WTC11 (cell line): ENCODE data around the gene OCEL1. TPM values are rescaled to one million over a fixed set of nuclear protein-coding genes. Genes with fewer than 3 reads are reported as not detected.

Experiments used
- ATAC-seq: fragments of 200-7000 bp; cut with Tn5 transposase; 2 replicates; pipeline ENCODE4 v1.10.0; 2021; ENCODE audit warnings: mild to moderate bottlenecking, moderate library complexity
- CTCF ChIA-PET: fragments of 300-600 bp; sonication (Branson Sonifier 250); formaldehyde crosslinking; loops from one replicate; lab custom pipeline; 2021; ENCODE audit warnings: antibody characterized with exemption; lab: Charles Lee
- POLR2A ChIA-PET: fragments of 350-600 bp; sonication (Branson Sonifier 250); formaldehyde crosslinking; loops from one replicate; lab custom pipeline; 2021; ENCODE audit warnings: antibody characterized with exemption; lab: Charles Lee
- DNase-seq: peaks from one replicate; pipeline ENCODE4 v3.0.0; 2021; ENCODE audit warnings: low spot score
- H3K27ac Mint-ChIP-seq: 2 replicates; pipeline ENCODE4 v1.8.0; 2021; ENCODE audit warnings: mixed read lengths
- H3K27me3 Mint-ChIP-seq: 2 replicates; pipeline ENCODE4 v1.8.0; 2021; ENCODE audit warnings: low read depth, mild to moderate bottlenecking, moderate library complexity, mixed read lengths
- H3K36me3 Mint-ChIP-seq: 2 replicates; pipeline ENCODE4 v1.8.0; 2021; ENCODE audit warnings: mixed read lengths
- H3K4me1 Mint-ChIP-seq: 2 replicates; pipeline ENCODE4 v1.8.0; 2022; ENCODE audit warnings: mixed read lengths
- H3K4me3 Mint-ChIP-seq: 2 replicates; pipeline ENCODE4 v1.8.0; 2021; ENCODE audit warnings: mild to moderate bottlenecking, moderate library complexity, mixed read lengths
- H3K9me3 Mint-ChIP-seq: 2 replicates; pipeline ENCODE4 v1.8.0; 2021; ENCODE audit warnings: mixed read lengths
- ATF2 ChIP-seq: sonication (generic); formaldehyde crosslinking; IDR thresholded peaks from 2 replicates; pipeline ENCODE4 v1.8.1; 2022; ENCODE audit warnings: low read depth, missing genetic modification reagents, borderline replicate concordance
- ESRRA ChIP-seq: sonication (generic); formaldehyde crosslinking; IDR thresholded peaks from 2 replicates; pipeline ENCODE4 v1.8.1; 2022; ENCODE audit warnings: mild to moderate bottlenecking, missing genetic modification reagents, borderline replicate concordance
- FOXJ3 ChIP-seq: sonication (generic); formaldehyde crosslinking; IDR thresholded peaks from 2 replicates; pipeline ENCODE4 v1.9.0; 2021; ENCODE audit warnings: missing genetic modification reagents, mild to moderate bottlenecking, borderline replicate concordance
- FOXP1 ChIP-seq: sonication (generic); formaldehyde crosslinking; IDR thresholded peaks from 2 replicates; pipeline ENCODE4 v1.8.0; 2022; ENCODE audit warnings: missing genetic modification reagents, mild to moderate bottlenecking, moderate library complexity, borderline replicate concordance
- FOXP4 ChIP-seq: sonication (generic); formaldehyde crosslinking; IDR thresholded peaks from 2 replicates; pipeline ENCODE4 v1.8.0; 2022; ENCODE audit warnings: mild to moderate bottlenecking, missing genetic modification reagents
- GTF2I ChIP-seq: fragments of 250-450 bp; sonication (Bioruptor Pico); conservative IDR thresholded peaks from 2 replicates; pipeline ENCODE4 v1.4.0; 2021; ENCODE audit warnings: mild to moderate bottlenecking
- HMGXB4 ChIP-seq: sonication (generic); formaldehyde crosslinking; IDR thresholded peaks from 2 replicates; pipeline ENCODE4 v1.8.1; 2023; ENCODE audit warnings: mild to moderate bottlenecking, moderate library complexity, missing genetic modification reagents
- IRF1 ChIP-seq: sonication (generic); formaldehyde crosslinking; IDR thresholded peaks from 2 replicates; pipeline ENCODE4 v1.8.0; 2023; ENCODE audit warnings: missing genetic modification reagents
- NR3C1 ChIP-seq: sonication (generic); formaldehyde crosslinking; conservative IDR thresholded peaks from 2 replicates; pipeline ENCODE4 v1.8.1; 2023; ENCODE audit warnings: low read depth, mild to moderate bottlenecking, missing genetic modification reagents
- SP1 ChIP-seq: sonication (generic); formaldehyde crosslinking; conservative IDR thresholded peaks from 2 replicates; pipeline ENCODE4 v1.8.1; 2022; ENCODE audit warnings: missing genetic modification reagents
- TCF7 ChIP-seq: sonication (generic); formaldehyde crosslinking; IDR thresholded peaks from 2 replicates; pipeline ENCODE4 v1.8.0; 2022; ENCODE audit warnings: mild to moderate bottlenecking, low read depth, missing genetic modification reagents, moderate library complexity
- TEAD1 ChIP-seq: sonication (generic); formaldehyde crosslinking; IDR thresholded peaks from 2 replicates; pipeline ENCODE4 v1.8.0; 2022; ENCODE audit warnings: mild to moderate bottlenecking, missing genetic modification reagents
- ZMAT4 ChIP-seq: fragments of 250-450 bp; sonication (Bioruptor Pico); IDR thresholded peaks from 2 replicates; pipeline ENCODE4 v1.9.0; 2021; ENCODE audit warnings: mild to moderate bottlenecking
- ZNF138 ChIP-seq: sonication (generic); formaldehyde crosslinking; conservative IDR thresholded peaks from 2 replicates; pipeline ENCODE4 v1.8.1; 2022; ENCODE audit warnings: mild to moderate bottlenecking, moderate library complexity, missing genetic modification reagents
- ZNF425 ChIP-seq: fragments of 250-450 bp; sonication (Bioruptor Pico); conservative IDR thresholded peaks from 2 replicates; pipeline ENCODE4 v1.9.0; 2021; ENCODE audit warnings: mild to moderate bottlenecking
- total RNA-seq: library from RNA; stranded (reverse); gene quantifications from 3 replicates; pipeline ENCODE4 v1.2.3, GENCODE V29; 2021

OCEL1 gene
- total RNA-seq, 1 experiment from 2014 or later, result 34.0 TPM

GRCh38 chr19:17244618-17245534 lies 18.9 kb downstream of the OCEL1 start:
- DNase-seq (no peak), ATAC-seq (no peak)
- no peaks in the 10 kb centered on the region for H3K36me3 Mint-ChIP-seq
- no peaks in the 10 kb centered on the region for H3K9me3 Mint-ChIP-seq
- no peaks in the 10 kb centered on the region for H3K27me3 Mint-ChIP-seq
- ChIA-PET POLR2A (interaction anchor here (1.0 to 2.3 kb wide), 4 partner anchors 8 to 30 kb away, joined by 4 to 9 read pairs (median 8); partner anchors contain the start of gene USE1), CTCF (interaction anchor here (1.4 to 3.7 kb wide), 4 partner anchors 9 to 530 kb away, joined by 4 to 11 read pairs (median 7); no protein-coding TSS in a partner anchor)
- H3K4me1 Mint-ChIP-seq, result peaks cover 57% of the 10 kb centered on the region
- peak overlapping the region; percentile 97 for H3K4me3 Mint-ChIP-seq
- peak overlapping the region; percentile 95 for H3K27ac Mint-ChIP-seq
- TF ChIP-seq GTF2I (CRISPR knock-in tag) (peak; percentile 55; the same call in 1 of the 2 replicates), TCF7 (CRISPR knock-in tag) (peak; percentile 77), HMGXB4 (no peak), TEAD1 (CRISPR knock-in tag) (no peak), ZNF425 (no peak), ESRRA (CRISPR knock-in tag) (peak; percentile 94; the same call in 1 of the 2 replicates), FOXP1 (CRISPR knock-in tag) (peak; percentile 65; the same call in 1 of the 2 replicates), SP1 (0 out of 2 replicates have a peak, but pooled peaks have one; percentile 21), ZMAT4 (CRISPR knock-in tag) (no peak), FOXJ3 (CRISPR knock-in tag) (no peak), IRF1 (CRISPR knock-in tag) (0 out of 2 replicates have a peak, but pooled peaks have one; percentile 34), NR3C1 (no peak), FOXP4 (0 out of 2 replicates have a peak, but pooled peaks have one; percentile 20), ZNF138 (no peak), ATF2 (CRISPR knock-in tag) (no peak)
